T-helper 2 cell treated with Interferon-gamma antibody and Interleukin-4, amounts not matched to agents 5 μg/mL and 100 μg/mL, for 36 hours (primary cell): ENCODE results near the gene ABCB6.

Source experiments
- DNase-seq: peaks from one replicate; pipeline ENCODE4 v3.0.0; 2021; ENCODE audit warnings: low spot score
- H3K27ac Mint-ChIP-seq: one replicate; pipeline ENCODE4 v1.8.0; 2021; ENCODE audit warnings: mild to moderate bottlenecking, mixed read lengths
- H3K27me3 Mint-ChIP-seq: one replicate; pipeline ENCODE4 v1.8.0; 2021; ENCODE audit warnings: low read depth, mixed read lengths
- H3K36me3 Mint-ChIP-seq: one replicate; pipeline ENCODE4 v1.8.0; 2021; ENCODE audit warnings: low read depth, mixed read lengths
- H3K4me1 Mint-ChIP-seq: one replicate; pipeline ENCODE4 v1.8.0; 2021; ENCODE audit warnings: low read depth, mixed read lengths
- H3K4me3 Mint-ChIP-seq: one replicate; pipeline ENCODE4 v1.8.0; 2022; ENCODE audit warnings: mild to moderate bottlenecking, moderate library complexity, mixed read lengths
- H3K9me3 Mint-ChIP-seq: one replicate; pipeline ENCODE4 v1.8.0; 2021; ENCODE audit warnings: mixed read lengths

The ABCB6 gene

DNA sequence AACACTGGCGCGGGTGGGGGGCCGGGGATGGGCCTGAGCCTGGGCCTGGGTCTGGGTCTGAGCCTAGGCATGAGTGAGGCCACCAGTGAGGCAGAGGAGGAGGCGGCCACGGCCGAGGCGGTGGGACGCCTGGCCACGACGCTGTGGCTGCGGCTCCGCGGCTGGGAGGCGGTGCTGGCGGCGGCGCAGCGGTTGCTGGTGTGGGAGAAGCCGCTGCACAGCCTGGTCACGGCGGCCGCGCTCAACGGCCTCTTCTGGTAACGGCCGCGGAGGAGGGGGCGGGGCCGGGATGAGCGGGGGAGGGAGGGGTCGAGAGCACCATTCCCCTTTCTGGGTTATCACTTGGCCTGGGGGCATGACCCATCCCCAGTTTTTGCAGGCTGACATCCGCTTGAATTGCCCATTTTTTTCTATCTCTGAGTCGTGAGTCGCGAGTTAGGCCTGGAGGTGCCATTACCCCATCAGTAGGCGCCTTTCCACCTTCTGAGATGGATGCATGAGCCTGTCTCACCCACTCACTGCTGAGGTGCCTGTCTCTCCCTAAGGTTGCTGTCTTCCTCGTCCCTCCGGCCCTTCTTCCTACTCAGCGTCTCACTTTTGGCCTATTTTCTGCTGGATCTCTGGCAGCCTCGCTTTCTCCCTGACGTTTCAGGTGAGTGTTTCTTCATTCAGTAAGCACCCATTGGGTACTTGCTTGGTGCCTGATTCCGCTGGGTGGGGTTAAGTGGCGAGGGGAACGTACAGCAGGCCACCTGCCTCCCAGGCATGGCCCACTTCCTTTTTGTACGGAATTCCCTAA, 40.2 kb downstream of the ABCB6 start:
- no peak for DNase-seq
- H3K4me3 Mint-ChIP-seq, result peak overlapping the region; percentile 97
- H3K27me3 Mint-ChIP-seq, result no peaks in the 10 kb centered on the region
- no peaks in the 10 kb centered on the region for H3K9me3 Mint-ChIP-seq
- H3K36me3 Mint-ChIP-seq, result peaks cover 37% of the 10 kb centered on the region
- peak overlapping the region; percentile 93 for H3K27ac Mint-ChIP-seq
- H3K4me1 Mint-ChIP-seq, result peaks cover 57% of the 10 kb centered on the region

DNA sequence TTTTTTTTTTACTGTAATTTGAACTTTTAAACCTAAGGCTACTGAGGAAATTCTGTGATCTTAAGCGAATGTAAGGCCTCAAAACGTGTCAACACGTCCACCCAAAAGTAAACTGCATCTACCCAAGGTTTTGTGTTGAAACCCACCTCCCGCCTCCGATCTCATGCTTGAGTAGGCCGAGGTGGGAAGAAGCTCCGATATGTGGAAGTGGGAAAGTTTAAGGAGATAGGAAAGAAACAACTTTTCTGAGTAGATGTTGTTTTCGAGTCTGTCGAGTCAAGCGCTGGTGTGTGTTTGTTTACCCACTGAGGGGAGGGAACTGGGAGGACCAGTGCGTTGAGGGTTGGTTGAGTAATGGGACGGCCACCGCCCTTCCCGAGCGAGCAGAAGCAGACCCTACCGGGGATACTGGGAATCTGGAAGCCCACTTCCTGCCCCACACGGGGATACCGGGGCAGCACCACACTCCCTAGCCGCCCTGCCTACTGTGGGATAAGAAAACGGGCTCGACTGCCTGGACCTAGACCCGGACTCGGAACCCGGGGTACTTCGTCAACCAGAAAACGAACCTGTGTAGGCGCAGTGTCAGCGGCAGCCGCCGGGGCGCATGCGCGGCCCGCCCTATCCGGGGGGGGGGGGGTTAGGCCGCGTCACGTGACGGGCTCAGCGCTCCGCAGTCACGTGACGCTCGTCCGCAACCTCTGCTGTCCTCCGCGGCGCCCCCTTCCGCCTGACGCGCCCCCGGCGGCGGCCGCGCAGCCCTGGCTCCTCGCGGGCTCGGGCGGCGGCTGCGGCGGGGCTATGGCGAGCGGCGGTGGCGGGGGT, 41.0 kb downstream of the ABCB6 start, which contains the start of gene RETREG2:
Gene RETREG2, plus strand, starts transcription at position 724 of the 825 bp plus-strand sequence. Its CDS starts 78 bp downstream, at position 802.
- H3K36me3 Mint-ChIP-seq, result peaks cover 32% of the 10 kb centered on the region
- H3K4me3 Mint-ChIP-seq, result peak within 1 kb of the TSS; percentile 97
- no peaks in the 10 kb centered on the region for H3K9me3 Mint-ChIP-seq
- DNase-seq, result peak; percentile 79
- peak within 1 kb of the TSS; percentile 93 for H3K27ac Mint-ChIP-seq
- H3K27me3 Mint-ChIP-seq, result no peaks in the 10 kb centered on the region
- H3K4me1 Mint-ChIP-seq, result peaks cover 54% of the 10 kb centered on the region

DNA sequence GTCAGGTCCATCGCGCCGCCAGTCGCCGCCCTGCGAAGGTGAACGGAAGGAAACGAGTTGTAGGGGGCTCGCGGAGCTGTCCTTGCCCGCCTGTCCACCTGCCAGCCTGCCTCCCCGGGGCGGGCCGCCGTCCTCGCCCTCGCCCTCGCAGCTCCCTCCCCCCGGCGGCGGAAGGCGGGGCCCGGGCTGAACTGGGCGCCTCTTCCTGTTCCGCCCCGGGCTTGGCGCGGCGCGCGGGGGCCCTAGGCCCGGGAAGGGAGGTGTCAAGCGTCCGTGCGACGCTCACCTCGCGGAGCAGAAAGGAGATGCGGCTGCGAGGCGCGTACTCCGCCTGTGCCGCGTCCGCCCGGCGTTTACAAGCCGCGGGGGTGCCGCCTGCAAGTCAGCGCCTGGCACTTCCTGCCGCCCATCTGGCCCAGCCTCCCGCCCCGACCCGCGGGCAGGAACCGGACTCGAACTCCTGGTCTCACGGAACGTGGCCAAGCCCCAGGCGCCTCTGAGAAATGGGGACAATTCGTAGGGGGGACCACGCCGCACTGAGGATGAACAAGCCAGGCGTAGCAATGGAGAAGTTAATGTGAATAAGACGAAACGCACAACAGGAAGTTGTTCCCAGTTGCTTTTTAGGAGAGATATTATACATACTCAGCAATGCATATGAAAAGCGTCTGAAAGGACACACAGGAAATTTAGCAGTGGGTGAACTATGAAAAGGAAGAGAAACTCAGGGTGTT, 41.8 kb downstream of the ABCB6 start, which contains the start of gene CNPPD1:
Gene CNPPD1, minus strand, starts transcription at position 108 of the 734 bp plus-strand sequence. Its CDS starts 97 bp downstream, at position 11.
- Mint-ChIP-seq H3K4me3 (peak within 1 kb of the TSS; percentile 84), H3K27me3 (no peaks in the 10 kb centered on the region), H3K4me1 (peaks cover 53% of the 10 kb centered on the region), H3K36me3 (peaks cover 36% of the 10 kb centered on the region), H3K9me3 (no peaks in the 10 kb centered on the region), H3K27ac (peak within 1 kb of the TSS; percentile 93)
- DNase-seq, result peak; percentile 92

DNA sequence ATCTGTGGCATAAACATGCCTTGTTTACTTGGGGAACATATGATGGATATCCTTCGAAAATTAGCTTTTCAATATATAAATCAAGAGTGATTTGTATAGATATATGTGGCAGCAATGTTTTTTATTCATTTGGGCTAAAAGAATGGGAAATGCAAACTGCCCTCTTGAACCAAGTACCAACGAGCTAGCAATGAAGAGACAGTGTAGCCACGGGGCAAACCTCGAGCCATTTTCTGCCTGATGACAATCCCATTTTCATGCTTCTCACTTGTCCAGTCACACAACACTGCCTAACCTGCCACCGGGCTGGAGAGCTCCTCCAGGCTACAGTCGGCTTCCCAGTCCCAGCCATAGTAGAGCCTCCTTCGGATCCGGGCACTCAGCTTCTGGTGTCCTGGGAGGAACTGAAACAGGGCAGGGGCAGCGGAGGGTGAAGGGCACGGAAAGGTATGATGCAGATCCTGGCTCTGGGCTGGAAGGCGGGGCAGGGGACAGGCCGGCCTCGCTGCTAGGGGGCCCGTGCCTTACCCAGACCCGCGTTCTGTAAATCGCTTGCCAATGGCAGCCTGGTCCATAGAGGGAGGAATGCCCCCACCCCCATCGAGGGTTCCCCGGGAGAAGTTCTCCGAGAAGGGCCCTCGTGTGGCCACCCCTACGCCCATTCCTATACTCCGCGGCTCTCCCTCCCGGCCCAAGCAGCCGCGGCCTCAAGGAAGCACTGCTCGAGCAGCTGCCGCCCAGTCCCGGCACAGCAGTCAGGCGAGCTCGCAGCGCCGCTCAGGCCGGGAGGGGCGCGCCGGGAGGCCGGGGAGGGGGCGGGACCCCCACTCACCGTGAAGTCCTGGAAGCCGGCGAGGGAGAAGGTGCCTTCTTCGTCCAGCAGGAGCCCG, 42.6 kb downstream of the ABCB6 start:
- Mint-ChIP-seq H3K9me3 (no peaks in the 10 kb centered on the region), H3K4me1 (peaks cover 48% of the 10 kb centered on the region), H3K27ac (peak overlapping the region; percentile 93), H3K27me3 (no peaks in the 10 kb centered on the region), H3K4me3 (peak overlapping the region; percentile 84), H3K36me3 (peaks cover 33% of the 10 kb centered on the region)
- peak; percentile 29 for DNase-seq

GRCh38 chr2:219175486-219175885, 43.3 kb downstream of the ABCB6 start:
- Mint-ChIP-seq H3K27me3 (no peaks in the 10 kb centered on the region), H3K4me3 (peak overlapping the region; percentile 84), H3K4me1 (peaks cover 44% of the 10 kb centered on the region), H3K27ac (peak overlapping the region; percentile 15), H3K9me3 (no peaks in the 10 kb centered on the region), H3K36me3 (peaks cover 27% of the 10 kb centered on the region)
- DNase-seq, result no peak

GRCh38 chr2:219174801-219175200, 44.0 kb downstream of the ABCB6 start:
- Mint-ChIP-seq H3K36me3 (peaks cover 26% of the 10 kb centered on the region), H3K9me3 (no peaks in the 10 kb centered on the region), H3K27me3 (no peaks in the 10 kb centered on the region), H3K4me3 (peak overlapping the region; percentile 51), H3K27ac (peak overlapping the region; percentile 6), H3K4me1 (peaks cover 39% of the 10 kb centered on the region)
- no peak for DNase-seq

DNA sequence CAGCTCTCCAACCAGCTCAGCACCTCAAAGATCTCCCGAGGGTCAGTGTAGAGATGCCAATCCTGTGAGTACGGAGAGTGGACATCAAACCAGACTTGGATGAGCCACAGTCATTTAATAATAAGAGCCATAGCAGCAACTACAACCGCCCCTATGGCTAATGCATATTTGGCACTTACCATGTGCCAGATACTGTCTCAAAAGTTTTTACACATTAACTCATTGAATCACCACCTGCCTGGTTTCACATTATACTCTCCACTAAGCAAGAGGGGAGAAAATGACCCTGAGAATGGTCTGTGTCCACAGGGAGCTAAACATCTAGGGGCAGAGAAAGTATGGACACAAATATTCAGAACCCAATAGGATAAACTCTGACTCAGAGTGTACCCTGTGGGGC, 44.6 kb downstream of the ABCB6 start:
- no peak for DNase-seq
- no peaks in the 10 kb centered on the region for H3K27me3 Mint-ChIP-seq
- peak overlapping the region; percentile 34 for H3K27ac Mint-ChIP-seq
- H3K4me1 Mint-ChIP-seq, result peaks cover 34% of the 10 kb centered on the region
- H3K36me3 Mint-ChIP-seq, result peaks cover 24% of the 10 kb centered on the region
- H3K9me3 Mint-ChIP-seq, result no peaks in the 10 kb centered on the region
- peak overlapping the region; percentile 51 for H3K4me3 Mint-ChIP-seq

DNA sequence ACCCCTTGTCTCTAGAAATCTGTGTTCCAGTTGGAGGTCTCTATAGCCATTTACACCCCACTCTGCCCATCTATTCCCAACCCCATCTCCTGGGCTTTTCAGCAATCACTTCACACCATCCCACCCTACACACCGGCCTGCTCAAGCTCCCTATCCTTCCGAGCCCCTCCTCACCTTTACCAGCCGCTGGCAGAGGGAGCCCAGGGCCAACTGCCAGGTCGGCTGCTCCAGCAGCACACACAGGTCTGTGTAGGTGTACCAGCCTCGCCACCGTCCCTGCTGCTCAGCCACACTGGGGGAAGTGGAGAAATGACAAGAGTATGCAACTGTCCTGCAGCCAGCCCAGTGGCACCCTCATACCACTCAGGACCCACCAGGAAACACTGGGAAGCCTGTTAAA, 45.6 kb downstream of the ABCB6 start:
- Mint-ChIP-seq H3K4me1 (peaks cover 29% of the 10 kb centered on the region), H3K27ac (no peak overlapping the region), H3K36me3 (peaks cover 23% of the 10 kb centered on the region), H3K9me3 (no peaks in the 10 kb centered on the region), H3K4me3 (no peak overlapping the region), H3K27me3 (no peaks in the 10 kb centered on the region)
- no peak for DNase-seq

- Mint-ChIP-seq H3K4me3 (no peak overlapping the region), H3K36me3 (peaks cover 23% of the 10 kb centered on the region), H3K27ac (peak overlapping the region; percentile 24), H3K27me3 (no peaks in the 10 kb centered on the region), H3K4me1 (peaks cover 28% of the 10 kb centered on the region), H3K9me3 (no peaks in the 10 kb centered on the region)
- DNase-seq, result no peak
These were observed 46.3 kb downstream of the ABCB6 start for GRCh38 chr2:219172231-219173154.

GRCh38 chr2:219171231-219171651, 47.5 kb downstream of the ABCB6 start:
- no peak overlapping the region for H3K4me3 Mint-ChIP-seq

DNA sequence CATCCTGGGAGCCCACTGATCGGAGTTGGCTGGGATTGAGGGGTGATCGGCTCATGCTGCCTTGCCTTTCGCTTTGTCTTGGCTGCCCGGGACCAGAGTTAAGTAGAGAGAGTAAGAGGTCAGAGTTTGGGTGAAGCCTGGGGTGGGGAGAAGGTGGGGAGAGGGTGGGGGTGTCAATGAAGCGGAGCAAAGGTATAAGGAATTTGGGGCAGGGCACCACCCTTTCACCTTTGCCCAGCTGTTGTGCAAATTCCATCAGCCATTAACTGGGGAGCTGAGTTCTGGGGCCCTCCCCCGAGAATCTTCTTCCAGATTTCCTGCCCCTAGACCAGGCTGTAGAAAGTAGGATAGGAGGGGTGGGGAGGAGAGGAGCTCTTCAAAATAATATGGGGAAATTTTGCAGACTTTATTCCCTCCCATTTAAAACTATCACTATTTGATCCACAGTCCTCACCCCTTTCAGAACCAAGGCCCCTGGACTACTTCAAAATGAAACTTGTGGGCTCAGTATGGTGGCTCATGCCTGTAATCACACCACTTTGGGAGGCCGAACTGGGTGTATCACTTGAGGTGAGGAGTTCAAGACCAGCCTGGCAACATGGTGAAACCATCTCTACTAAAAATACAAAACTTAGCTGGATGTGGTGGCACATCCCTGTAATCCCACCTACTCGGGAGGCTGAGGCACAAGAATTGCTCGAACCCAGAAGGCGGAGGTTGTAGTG, 48.7 kb downstream of the ABCB6 start, which contains the start of gene SLC23A3:
Gene SLC23A3, minus strand, starts transcription at position 100 of the 725 bp plus-strand sequence. Its CDS starts 45 bp downstream, at position 55.
- DNase-seq, result no peak
- peaks cover 11% of the 10 kb centered on the region for H3K4me1 Mint-ChIP-seq
- no peak within 1 kb of the TSS for H3K27ac Mint-ChIP-seq
- H3K4me3 Mint-ChIP-seq, result no peak within 1 kb of the TSS
- H3K27me3 Mint-ChIP-seq, result no peaks in the 10 kb centered on the region
- no peaks in the 10 kb centered on the region for H3K9me3 Mint-ChIP-seq
- H3K36me3 Mint-ChIP-seq, result peaks cover 27% of the 10 kb centered on the region

More at GRCh38 chr2:219171231-219171651, 47.5 kb downstream of the ABCB6 start:
- Mint-ChIP-seq H3K36me3 (peaks cover 27% of the 10 kb centered on the region), H3K4me1 (peaks cover 22% of the 10 kb centered on the region), H3K27me3 (no peaks in the 10 kb centered on the region), H3K27ac (no peak overlapping the region), H3K9me3 (no peaks in the 10 kb centered on the region)
- DNase-seq, result no peak
